ENCODE results near the gene QTRT2.

QTRT2 gene

DNA sequence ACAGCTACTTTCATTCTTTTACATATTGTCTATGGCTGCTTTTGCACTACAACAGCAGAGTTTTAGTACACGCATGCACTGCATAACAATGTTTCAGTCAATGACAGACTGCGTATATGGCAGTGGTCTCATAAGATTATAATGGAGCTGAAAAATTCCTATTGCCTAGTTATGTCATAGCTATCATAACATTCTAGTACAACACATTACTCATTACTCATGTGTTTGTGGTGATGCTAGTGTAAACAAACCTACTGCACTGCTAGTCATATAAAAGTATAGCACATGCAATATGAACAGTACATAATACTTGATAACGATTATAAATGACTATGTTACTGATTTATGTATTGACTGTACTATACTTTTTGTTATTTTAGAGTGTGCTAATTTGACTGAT is 47.9 kb downstream of the QTRT2 start:
- DNase-seq (ENCODE audit: low read depth in 1 of 2, low spot score in 1 of 2) = no peak
- TF ChIP-seq POLR2AphosphoS5 (IDR thresholded peaks at IDR 0.05; ENCODE audit: low read depth) (no peak), CTCF (IDR thresholded peaks at IDR 0.05; ENCODE audit: insufficient read depth, low read length) (no peak), SPI1 (IDR thresholded peaks at IDR 0.05; ENCODE audit: borderline replicate concordance, low read depth) (no peak), GABPA (IDR thresholded peaks at IDR 0.05; ENCODE audit: low read depth) (no peak)
- TF ChIP-seq, protein P1, sequence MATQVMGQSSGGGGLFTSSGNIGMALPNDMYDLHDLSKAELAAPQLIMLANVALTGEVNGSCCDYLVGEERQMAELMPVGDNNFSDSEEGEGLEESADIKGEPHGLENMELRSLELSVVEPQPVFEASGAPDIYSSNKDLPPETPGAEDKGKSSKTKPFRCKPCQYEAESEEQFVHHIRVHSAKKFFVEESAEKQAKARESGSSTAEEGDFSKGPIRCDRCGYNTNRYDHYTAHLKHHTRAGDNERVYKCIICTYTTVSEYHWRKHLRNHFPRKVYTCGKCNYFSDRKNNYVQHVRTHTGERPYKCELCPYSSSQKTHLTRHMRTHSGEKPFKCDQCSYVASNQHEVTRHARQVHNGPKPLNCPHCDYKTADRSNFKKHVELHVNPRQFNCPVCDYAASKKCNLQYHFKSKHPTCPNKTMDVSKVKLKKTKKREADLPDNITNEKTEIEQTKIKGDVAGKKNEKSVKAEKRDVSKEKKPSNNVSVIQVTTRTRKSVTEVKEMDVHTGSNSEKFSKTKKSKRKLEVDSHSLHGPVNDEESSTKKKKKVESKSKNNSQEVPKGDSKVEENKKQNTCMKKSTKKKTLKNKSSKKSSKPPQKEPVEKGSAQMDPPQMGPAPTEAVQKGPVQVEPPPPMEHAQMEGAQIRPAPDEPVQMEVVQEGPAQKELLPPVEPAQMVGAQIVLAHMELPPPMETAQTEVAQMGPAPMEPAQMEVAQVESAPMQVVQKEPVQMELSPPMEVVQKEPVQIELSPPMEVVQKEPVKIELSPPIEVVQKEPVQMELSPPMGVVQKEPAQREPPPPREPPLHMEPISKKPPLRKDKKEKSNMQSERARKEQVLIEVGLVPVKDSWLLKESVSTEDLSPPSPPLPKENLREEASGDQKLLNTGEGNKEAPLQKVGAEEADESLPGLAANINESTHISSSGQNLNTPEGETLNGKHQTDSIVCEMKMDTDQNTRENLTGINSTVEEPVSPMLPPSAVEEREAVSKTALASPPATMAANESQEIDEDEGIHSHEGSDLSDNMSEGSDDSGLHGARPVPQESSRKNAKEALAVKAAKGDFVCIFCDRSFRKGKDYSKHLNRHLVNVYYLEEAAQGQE (IDR thresholded peaks at IDR 0.05; ENCODE audit: insufficient replicate concordance, low read depth) = no peak
- no peak overlapping the region for H3K27ac ChIP-seq (replicated peaks)
- H3K4me3 ChIP-seq (replicated peaks; ENCODE audit: insufficient read depth, low read length) = no peak overlapping the region
- no peaks in the 10 kb centered on the region for H3K27me3 ChIP-seq (ENCODE audit: insufficient read depth, poor library complexity, severe bottlenecking)

GRCh38 chr3:114108137-114108536 is 51.6 kb downstream of the QTRT2 start:
- H3K27me3 ChIP-seq (ENCODE audit: insufficient read depth, poor library complexity, severe bottlenecking) = no peaks in the 10 kb centered on the region

DNA sequence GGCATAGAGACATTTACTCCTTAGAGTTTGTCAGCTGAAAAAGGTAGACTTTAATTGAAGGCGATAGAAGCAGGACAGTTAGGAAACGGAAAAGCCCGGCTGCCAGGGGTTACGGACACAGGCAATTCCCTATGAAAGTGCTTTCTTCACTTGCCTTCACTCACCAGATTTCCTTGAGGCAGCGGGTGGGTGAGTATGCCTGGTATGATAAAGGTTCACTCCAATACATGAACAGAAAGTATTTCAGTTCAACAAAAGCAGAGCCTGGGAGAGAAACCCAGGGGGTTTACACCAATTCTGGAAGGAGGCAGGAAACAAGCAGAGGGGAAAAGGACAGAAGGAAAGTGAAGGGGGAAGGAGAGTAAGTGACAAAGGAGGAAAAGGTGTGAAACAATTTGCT is 53.9 kb downstream of the QTRT2 start:
- Histone ChIP-seq H3K27ac (replicated peaks) (peak overlapping the region; percentile 99), H3K27me3 (ENCODE audit: insufficient read depth, poor library complexity, severe bottlenecking) (no peaks in the 10 kb centered on the region), H3K4me3 (replicated peaks; ENCODE audit: insufficient read depth, low read length) (no peak overlapping the region)
- TF ChIP-seq CTCF (IDR thresholded peaks at IDR 0.05; ENCODE audit: insufficient read depth, low read length) (no peak), GABPA (IDR thresholded peaks at IDR 0.05; ENCODE audit: low read depth) (no peak), POLR2AphosphoS5 (IDR thresholded peaks at IDR 0.05; ENCODE audit: low read depth) (no peak)
- TF ChIP-seq, protein P1 (IDR thresholded peaks at IDR 0.05; ENCODE audit: insufficient replicate concordance, low read depth) = no peak
- DNase-seq (ENCODE audit: low read depth in 1 of 2, low spot score in 1 of 2) = peak in 1 of 2 experiments; percentile 7

More at GRCh38 chr3:114108137-114108536, 51.6 kb downstream of the QTRT2 start:
- peak in 1 of 2 experiments; percentile 87 for DNase-seq (ENCODE audit: low read depth in 1 of 2, low spot score in 1 of 2)
- Histone ChIP-seq H3K4me3 (replicated peaks; ENCODE audit: insufficient read depth, low read length) (no peak overlapping the region), H3K27ac (replicated peaks) (peak overlapping the region; percentile 28)
- TF ChIP-seq CTCF (IDR thresholded peaks at IDR 0.05; ENCODE audit: insufficient read depth, low read length) (no peak), SPI1 (IDR thresholded peaks at IDR 0.05; ENCODE audit: borderline replicate concordance, low read depth) (peak; percentile 77), GABPA (IDR thresholded peaks at IDR 0.05; ENCODE audit: low read depth) (no peak)

GRCh38 chr3:114111060-114111770 is 54.7 kb downstream of the QTRT2 start:
- Histone ChIP-seq H3K27me3 (ENCODE audit: insufficient read depth, poor library complexity, severe bottlenecking) (no peaks in the 10 kb centered on the region), H3K27ac (replicated peaks) (peak overlapping the region; percentile 99), H3K4me3 (replicated peaks; ENCODE audit: insufficient read depth, low read length) (no peak overlapping the region)
- DNase-seq (ENCODE audit: low read depth in 1 of 2, low spot score in 1 of 2) = peak; percentile 67 to 80
- TF ChIP-seq SPI1 (IDR thresholded peaks at IDR 0.05; ENCODE audit: borderline replicate concordance, low read depth) (peak; percentile 33; the same call in 1 of the 2 replicates), CTCF (IDR thresholded peaks at IDR 0.05; ENCODE audit: insufficient read depth, low read length) (no peak), POLR2AphosphoS5 (IDR thresholded peaks at IDR 0.05; ENCODE audit: low read depth) (peak; percentile 46), GABPA (IDR thresholded peaks at IDR 0.05; ENCODE audit: low read depth) (no peak)
- TF ChIP-seq, protein P1 (IDR thresholded peaks at IDR 0.05; ENCODE audit: insufficient replicate concordance, low read depth) = peak; percentile 62

Measured in HL-60 (cell line).